NCI-H526 (cell line): ENCODE results near the gene ACOXL.

Experiments used
- DNase-seq, 2 experiments: peaks; one replicate each; lab custom pipeline; 2025; lab: John Stamatoyannopoulos, UW

ACOXL gene

DNA sequence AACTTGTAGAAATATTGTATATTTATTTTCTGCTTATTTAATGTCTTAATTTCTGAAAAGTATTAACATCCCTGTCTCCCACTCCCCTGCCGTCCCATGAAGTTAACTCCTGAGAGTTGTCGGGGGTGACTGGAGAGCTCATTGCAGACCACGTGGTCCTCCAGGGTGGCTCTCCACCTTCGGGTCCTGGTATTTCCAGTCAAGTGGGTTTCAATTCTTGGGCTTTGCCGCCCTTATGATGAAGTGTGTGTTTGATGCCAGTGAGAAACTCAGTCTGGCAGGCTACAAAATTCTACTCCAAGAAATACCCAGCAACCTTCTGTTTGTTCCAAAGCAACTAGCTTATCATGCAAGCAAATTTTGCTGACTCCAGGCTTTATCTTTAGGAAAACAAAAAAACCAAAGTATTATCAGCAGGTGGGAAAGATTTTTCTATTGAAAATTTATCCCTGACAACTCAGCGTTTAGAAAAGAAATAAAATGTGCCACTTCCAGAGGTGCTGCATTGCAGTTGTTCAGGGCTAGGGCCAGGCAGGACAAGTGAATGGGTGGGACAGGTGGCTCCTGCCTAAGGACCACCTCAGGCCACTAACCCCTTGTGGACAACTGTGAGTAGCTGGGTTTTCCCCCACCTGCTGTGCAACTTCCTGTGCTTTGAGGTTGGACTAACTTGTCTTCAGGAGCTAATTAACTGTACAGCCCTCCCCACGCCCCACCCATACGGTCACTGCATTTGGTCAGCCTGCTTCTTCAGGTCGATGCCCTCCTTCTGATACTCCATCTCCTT, 434.9 kb downstream of the ACOXL start:
- no peak for DNase-seq

DNA sequence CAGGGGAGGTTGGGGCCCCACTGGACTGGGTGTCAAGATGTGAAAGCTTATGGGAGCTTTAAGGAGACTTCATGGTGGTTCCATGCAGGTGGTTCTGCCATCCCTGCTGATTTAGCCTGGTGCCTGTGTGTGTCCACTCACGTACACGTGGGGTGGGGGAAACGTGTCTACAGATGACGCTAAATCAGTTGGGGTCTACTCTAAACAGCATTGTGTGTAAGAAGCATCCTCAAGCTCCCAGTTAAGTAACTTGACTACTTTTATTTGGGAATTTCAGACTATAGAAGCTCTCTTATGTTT, 435.4 kb downstream of the ACOXL start:
- no peak for DNase-seq
